Left kidney (tissue), 2 donors: ENCODE data around the gene RPS6KA5. TPM values are rescaled to one million over a fixed set of nuclear protein-coding genes. Genes with fewer than 3 reads are reported as not detected.
"Not testable (repeated sequence)": the region's sequence is repeated elsewhere in the genome, so short reads cannot be mapped to it uniquely, and the experiment has no call there.

Experiments used
- DNase-seq: peaks from one replicate; pipeline ENCODE4 v3.0.0-alpha.2; 2013
- polyA plus RNA-seq: library from polyadenylated mRNA; unstranded; fragments of 120-200 nt; gene quantifications from one replicate; pipeline ENCODE4 v1.2.1, GENCODE V29; 2013; ENCODE audit not compliant: insufficient read length

RPS6KA5 gene
- polyA plus RNA-seq, 1 donor, result 9.2 TPM

DNA sequence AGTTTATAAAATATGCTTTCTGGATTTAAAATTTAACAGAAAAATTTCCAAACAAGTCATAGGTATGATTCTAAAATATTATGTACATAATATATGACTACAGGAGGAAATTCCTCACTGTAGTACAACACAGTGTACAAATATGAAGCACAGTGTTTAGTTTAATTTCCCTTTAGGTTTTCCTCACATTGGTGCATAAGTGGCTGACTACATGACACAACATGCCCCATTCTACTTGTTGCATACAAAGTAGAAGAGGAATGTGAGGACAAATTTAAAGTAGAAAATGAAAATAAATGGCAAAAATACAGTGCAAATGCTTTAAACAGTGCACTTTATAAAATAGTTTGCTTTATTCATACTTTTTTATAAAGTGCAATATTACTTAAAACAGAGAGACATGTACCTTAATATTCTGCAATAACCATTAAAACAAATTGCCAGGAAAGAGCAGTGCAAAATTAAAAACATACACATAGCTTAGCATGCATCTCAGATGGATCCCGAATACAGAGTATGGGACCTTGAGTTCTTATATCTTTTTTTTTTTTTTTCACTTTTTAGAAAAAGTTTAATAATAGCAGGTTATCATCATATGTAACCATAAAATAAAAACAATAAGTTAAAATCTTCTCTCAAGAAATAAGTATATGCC lies 189.4 kb downstream of the RPS6KA5 start:
- DNase-seq, result no peak

DNA sequence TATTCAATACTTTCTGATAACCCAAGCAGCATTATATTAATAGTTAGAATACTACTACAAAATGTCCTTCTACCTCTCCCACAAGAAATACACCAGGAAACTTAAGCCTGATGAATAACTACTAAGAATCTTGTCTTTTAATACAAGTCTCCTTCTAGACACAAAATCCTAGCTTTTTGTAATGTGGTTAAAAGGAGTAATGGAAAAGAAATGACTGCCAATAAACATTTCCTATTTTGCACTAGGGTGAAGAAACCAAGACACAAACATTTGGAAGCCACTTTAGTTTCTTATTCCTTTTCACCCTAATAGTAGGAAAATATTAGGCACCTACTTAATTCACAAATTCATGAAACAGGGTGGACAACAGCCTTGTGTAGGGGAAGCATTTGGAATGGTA lies 192.9 kb downstream of the RPS6KA5 start:
- no peak for DNase-seq

- no peak for DNase-seq
These were observed 193.6 kb downstream of the RPS6KA5 start for GRCh38 chr14:90866833-90867232.

DNA sequence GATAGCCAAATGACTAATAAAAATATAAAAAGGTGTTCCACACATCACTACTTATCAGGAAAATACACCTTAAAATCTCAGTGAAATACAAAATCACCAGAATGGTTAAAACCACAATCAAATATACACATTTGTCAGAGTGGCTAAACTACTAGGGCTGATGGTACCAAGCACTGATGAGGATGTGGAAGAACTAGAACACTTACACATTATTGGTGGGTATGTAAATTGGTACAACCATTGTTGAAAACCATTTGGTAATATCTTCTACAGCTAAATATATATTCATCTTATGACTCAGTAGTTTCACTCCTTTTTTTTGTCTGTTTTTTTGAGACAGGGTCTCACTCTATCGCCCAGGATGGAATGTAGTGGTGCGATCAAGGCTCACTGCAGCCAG lies 195.7 kb downstream of the RPS6KA5 start:
- no peak for DNase-seq

DNA sequence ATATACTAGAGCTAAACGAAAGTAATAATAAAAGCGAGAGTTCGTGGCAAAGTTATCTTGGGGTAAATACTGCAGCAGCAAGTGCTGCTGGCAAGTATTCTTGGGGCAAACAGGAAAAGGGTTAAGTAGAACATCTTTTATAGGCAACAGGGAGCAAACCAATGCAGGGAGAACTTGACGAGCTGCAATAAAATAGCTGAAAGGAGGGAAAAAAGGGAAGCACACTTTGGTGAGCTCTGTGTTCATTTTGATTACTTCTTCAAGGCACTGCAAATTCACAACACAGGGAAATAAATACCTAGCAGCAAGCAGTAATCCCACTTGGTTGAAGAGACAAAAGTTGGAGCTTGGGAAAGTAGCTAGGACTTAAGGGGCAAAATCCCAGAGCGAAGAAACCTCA lies 201.9 kb downstream of the RPS6KA5 start:
- no peak for DNase-seq

- no peak for DNase-seq
These were observed 202.6 kb downstream of the RPS6KA5 start for GRCh38 chr14:90857866-90858265.

- not testable (repeated sequence) for DNase-seq
These were observed 204.3 kb downstream of the RPS6KA5 start for GRCh38 chr14:90856115-90856514.

DNA sequence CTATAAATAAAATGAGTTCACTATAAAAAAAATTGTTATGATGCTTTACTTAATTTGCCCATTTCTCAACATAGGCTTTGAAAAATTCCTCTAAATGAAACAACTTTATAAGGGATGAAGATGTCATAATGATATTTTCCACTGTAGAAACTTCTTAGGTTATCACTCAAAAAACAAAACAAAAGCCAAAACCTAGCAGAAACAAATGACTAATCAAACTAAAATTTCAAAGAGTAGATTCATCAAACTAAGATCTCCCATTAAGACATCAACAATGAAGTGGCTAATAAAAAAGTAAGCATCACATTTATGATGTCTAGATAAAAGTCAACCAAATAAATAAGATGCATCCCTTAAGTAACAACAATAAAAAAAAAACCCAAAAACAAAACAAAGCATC lies 207.3 kb downstream of the RPS6KA5 start:
- DNase-seq, result no peak

GRCh38 chr14:90851327-90852036 lies 209.0 kb downstream of the RPS6KA5 start:
- DNase-seq, result no peak

DNA sequence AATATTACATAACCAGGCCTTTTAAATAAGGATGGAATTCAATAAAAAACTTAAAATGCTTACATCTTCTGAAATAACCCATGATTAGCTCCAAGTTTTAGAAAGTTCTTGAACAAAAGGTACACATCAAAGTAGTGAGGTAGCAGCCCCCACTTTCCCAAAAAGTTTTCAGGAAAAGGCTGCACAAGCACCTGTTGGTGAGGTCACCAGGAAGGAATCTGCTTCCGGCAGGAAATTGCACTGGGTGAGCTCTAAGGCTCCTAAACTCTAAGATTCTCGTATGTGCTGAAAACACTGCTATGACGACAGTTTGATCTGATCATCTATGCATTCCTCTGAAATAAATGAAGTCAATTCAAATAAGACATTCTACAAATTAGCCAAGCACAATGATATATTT lies 210.0 kb downstream of the RPS6KA5 start:
- DNase-seq, result peak; percentile 52

DNA sequence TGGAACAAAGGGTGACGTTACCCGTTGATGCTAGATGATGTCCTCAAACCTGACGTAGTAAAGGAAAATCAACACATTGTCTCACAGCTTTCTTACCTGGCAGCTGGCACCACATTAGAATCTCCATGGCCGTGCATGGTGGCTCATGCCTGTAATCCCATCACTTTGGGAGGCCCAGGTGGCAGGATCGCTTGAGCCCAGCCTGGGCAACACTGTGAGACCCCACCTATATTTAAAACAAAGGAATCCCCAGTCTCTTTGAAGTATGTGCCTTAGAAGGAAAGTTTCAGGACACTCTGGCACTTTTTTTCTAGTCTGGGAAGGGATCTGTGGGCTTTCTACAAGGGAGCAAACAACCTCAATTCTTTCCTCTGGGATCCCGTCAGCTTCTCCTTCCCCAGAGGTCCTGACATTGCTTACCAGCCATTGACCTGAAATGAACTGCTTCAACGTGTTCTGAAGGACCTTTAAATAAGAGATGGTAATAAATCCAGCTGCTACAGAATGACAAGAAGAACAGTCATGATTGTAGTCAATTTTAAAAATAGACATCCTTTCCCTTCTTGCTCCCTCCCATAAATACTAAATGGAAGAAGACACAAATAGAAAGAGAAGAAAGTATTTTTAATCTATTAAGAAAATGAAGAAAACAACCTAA lies 210.5 kb downstream of the RPS6KA5 start:
- no peak for DNase-seq

DNA sequence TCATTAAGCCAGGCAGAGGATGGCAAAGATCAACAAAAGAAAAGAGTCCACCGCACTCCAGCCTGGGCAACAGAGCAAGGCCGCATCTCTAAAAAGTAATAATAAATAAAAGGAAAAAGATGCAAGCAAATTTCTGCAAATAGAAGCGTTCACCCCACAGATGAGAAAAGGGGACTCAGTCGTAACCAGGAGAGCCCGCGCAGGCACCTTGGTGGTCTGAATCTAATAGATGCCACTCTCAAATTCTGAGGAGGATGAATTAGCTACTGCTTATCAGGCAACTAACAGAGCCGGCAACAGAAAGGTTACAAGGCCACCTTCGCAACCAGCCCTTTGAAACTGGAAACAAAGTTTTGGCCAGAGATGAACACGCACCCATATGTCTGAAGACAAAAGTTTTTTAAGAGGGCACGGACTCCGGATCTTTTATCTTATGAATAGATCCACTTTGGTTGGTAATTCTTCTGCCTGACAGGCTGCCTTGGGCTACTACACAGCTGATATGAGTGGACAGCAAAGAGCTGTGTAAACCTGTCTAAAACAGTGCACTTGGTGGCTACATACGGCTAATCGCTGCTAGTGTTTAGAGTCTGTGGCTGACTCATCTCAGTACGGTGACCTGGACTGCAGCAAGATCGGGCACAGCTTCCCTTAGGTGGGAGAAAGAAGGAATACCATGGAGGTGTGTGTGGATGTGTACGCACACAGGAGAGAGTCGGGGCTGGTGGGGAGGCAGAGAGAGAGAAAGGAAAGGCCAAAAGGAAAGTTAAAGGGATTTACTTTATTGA lies 211.3 kb downstream of the RPS6KA5 start:
- DNase-seq, result no peak

DNA sequence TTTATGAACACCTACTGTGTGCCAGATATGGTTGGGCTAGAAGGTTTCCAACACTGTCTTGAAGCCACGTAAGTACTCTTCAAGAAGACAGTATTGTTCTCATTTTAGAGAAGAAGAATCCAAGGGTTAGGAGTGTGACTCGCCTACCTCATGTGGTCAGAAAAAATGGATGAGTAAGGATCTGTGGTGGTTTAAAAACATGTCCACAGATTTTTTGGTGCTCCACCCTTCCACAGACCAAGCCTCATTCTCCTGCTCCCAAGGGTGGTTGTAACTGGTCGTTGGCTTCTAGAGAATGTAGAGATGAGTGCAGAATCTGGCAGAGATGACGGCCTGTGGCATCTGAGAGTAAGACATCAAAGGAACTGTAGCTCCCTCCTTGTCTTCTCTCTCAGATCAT lies 213.9 kb downstream of the RPS6KA5 start:
- no peak for DNase-seq

GRCh38 chr14:90844321-90844720 lies 216.1 kb downstream of the RPS6KA5 start:
- DNase-seq, result no peak

DNA sequence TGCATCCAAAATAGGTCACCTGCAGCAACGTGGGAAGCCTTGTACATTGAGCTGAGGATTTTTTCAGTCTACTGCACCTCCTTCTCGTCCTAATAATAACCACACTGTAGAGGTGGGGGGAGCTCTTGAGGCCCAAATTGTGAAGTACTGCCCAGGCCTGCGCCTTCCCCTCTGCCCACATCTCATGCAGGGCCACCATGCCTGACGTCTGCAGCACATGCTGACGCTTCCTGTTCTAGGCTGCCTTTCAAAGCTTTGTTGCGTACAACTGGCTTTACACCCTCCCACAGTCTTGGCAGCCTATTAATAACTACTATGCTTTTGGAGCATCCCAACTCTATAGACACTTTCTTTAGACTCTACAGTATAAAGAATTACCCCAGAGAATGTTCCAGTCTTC lies 217.7 kb downstream of the RPS6KA5 start:
- no peak for DNase-seq

- not testable (repeated sequence) for DNase-seq
These were observed 219.8 kb downstream of the RPS6KA5 start for GRCh38 chr14:90840667-90841066.

GRCh38 chr14:90839889-90840266 lies 220.6 kb downstream of the RPS6KA5 start:
- no peak for DNase-seq

GRCh38 chr14:90839024-90839888 lies 221.2 kb downstream of the RPS6KA5 start:
- no peak for DNase-seq

- not testable (repeated sequence) for DNase-seq
These were observed 221.9 kb downstream of the RPS6KA5 start for GRCh38 chr14:90838531-90838930.

DNA sequence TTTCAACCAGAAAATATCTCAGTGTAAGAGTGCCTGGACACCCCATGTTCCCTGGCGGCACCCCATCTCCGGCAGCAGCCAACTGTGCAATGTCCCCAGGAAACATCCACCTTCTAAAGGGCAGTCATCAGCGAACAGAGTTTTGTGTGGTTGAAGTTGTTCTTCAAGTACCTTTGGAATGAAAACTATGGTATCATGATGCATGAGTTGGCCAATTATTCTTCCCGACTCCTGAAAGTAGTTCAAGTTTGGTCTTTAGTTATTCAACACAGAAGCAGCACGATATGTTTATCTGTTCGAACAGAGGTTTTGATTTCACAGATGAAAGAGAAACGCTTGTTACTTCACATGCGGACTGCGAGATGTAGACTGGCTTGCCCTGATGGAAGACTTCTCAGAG lies 223.1 kb downstream of the RPS6KA5 start:
- no peak for DNase-seq

DNA sequence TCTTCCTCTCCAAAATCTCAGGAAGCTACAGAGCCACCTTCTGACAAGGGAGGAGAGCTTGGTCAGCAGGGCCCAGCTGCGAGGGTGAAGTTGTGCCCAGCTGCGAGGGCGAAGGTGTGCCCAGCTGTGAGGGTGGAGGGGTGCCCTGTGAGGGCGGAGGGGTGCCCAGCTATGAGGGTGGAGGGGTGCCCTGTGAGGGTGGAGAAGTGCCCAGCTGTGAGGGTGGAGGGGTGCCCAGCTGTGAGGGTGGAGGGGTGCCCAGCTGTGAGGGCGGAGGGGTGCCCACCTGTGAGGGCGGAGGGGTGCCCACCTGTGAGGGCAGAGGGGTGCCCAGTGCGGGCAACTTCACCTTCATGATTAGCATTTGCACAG lies 223.8 kb downstream of the RPS6KA5 start:
- DNase-seq, result no peak

- DNase-seq, result no peak
These were observed 228.6 kb downstream of the RPS6KA5 start for GRCh38 chr14:90831821-90832220.
